HepG2 (cell line): ENCODE results near the gene MON1A. TPM values are rescaled to one million over a fixed set of nuclear protein-coding genes. Genes with fewer than 3 reads are reported as not detected.

Source experiments
- ATAC-seq: fragments of 200-7000 bp; cut with Tn5 transposase; 3 replicates; pipeline ENCODE4 v1.9.1; 2020; ENCODE audit warnings: mild to moderate bottlenecking, moderate library complexity
- BruUV-seq: library from RNA; stranded (reverse); fragments of 400-500 nt; replicated peaks from 2 replicates; lab custom pipeline; 2021; lab: Mats Ljungman, UMichigan
- CTCF ChIA-PET: fragments of 300-600 bp; formaldehyde crosslinking; extraction: SDS; loops from one replicate; lab custom pipeline; 2021; ENCODE audit warnings: low total read pairs, inconsistent platforms, low intra/inter-chr PET ratio; lab: Yijun Ruan, JAX
- POLR2A ChIA-PET: fragments of 350-600 bp; sonication (Branson Sonifier 250); formaldehyde crosslinking; loops from one replicate; lab custom pipeline; 2020; ENCODE audit warnings: antibody characterized with exemption, inconsistent platforms; lab: Yijun Ruan, JAX
- DNase-seq: peaks from one replicate; pipeline ENCODE4 v3.0.0-alpha.2; 2015; ENCODE audit warnings: low spot score
- FAIRE-seq: peaks from 3 replicates; lab custom pipeline; 2011; peaks lifted over from hg19 to GRCh38; lab: Jason Lieb, UNC
- H2AFZ ChIP-seq: one replicate; pipeline ENCODE4 v1.6.1; 2011; ENCODE audit warnings: low read length, inconsistent platforms
- H3K27ac ChIP-seq: fragments of 300-600 bp; 3 replicates; pipeline ENCODE4 v1.8.0; 2011; ENCODE audit warnings: mixed run types, mild to moderate bottlenecking, mixed read lengths, low read length, inconsistent platforms; ENCODE audit not compliant: insufficient read depth; ENCODE audit errors: extremely low read length
- H3K27me3 ChIP-seq, 2 experiments: fragments of 200-600 bp in 1 of 2; 2 replicates in 1 of 2; 3 replicates in 1 of 2; pipeline versions ENCODE4 v1.6.0 to v1.8.0; 2011; ENCODE audit warnings: low read length in 2 of 2, mild to moderate bottlenecking in 2 of 2, moderate library complexity in 2 of 2, inconsistent platforms in 1 of 2; ENCODE audit not compliant: insufficient read depth in 2 of 2, control insufficient read depth in 1 of 2
- H3K36me3 ChIP-seq, 2 experiments: fragments of 200-600 bp in 1 of 2; replicated peaks in 1 of 2; 2 replicates in 1 of 2; 3 replicates in 1 of 2; pipeline versions ENCODE4 v1.5.1 to v1.8.0; 2011; ENCODE audit warnings: low read length in 2 of 2, inconsistent platforms in 1 of 2; ENCODE audit not compliant: insufficient read depth in 2 of 2, control insufficient read depth in 1 of 2
- H3K4me1 ChIP-seq: 2 replicates; pipeline ENCODE4 v1.5.1; 2012; ENCODE audit warnings: low read length, inconsistent platforms; ENCODE audit not compliant: insufficient read depth
- H3K4me2 ChIP-seq: 2 replicates; pipeline ENCODE4 v1.6.0; 2011; ENCODE audit warnings: low read depth, low read length, inconsistent platforms
- H3K4me3 ChIP-seq, 3 experiments: fragments of 200-600 bp in 1 of 3; sonication (generic), shearing (Covaris generic) in 1 of 3; replicated peaks in 1 of 3; 2 replicates each; pipeline ENCODE4 v1.5.1; 2011 to 2016; ENCODE audit warnings: low read length in 3 of 3, inconsistent platforms in 2 of 3, low read depth in 2 of 3, mild to moderate bottlenecking in 2 of 3, control low read depth in 1 of 3, mixed read lengths in 1 of 3; ENCODE audit not compliant: insufficient read depth in 1 of 3
- H3K79me2 ChIP-seq: one replicate; pipeline ENCODE4 v1.6.1; 2011; ENCODE audit warnings: low read length, inconsistent platforms; ENCODE audit not compliant: insufficient read depth
- H3K9ac ChIP-seq: 2 replicates; pipeline ENCODE4 v1.6.0; 2011; ENCODE audit warnings: mild to moderate bottlenecking, low read depth, low read length, inconsistent platforms; ENCODE audit not compliant: insufficient read depth
- H3K9me3 ChIP-seq: 2 replicates; pipeline ENCODE4 v1.5.1; 2012; ENCODE audit warnings: mild to moderate bottlenecking, low read length
- H4K20me1 ChIP-seq: 2 replicates; pipeline ENCODE4 v1.6.0; 2011; ENCODE audit warnings: inconsistent platforms, mild to moderate bottlenecking, low read length, moderate library complexity; ENCODE audit not compliant: insufficient read depth
- GABPB1 ChIP-seq: IDR thresholded peaks from 2 replicates; pipeline ENCODE4 v1.6.1; 2016; ENCODE audit warnings: mild to moderate bottlenecking, missing genetic modification reagents, moderate library complexity, missing compliant biosample characterization
- MAX ChIP-seq: IDR thresholded peaks from 2 replicates; pipeline ENCODE4 v1.6.1; 2012; ENCODE audit warnings: inconsistent platforms
- WGBS: methylation state at CpG from one replicate; pipeline ENCODE4 v1.1.6; 2017; ENCODE audit warnings: low lambda C conversion rate; 5-methylcytosine and 5-hydroxymethylcytosine counted together
- in situ Hi-C: cut with HindIII; loops from 2 replicates; pipeline ENCODE4 v1.10.0; 2017; ENCODE audit warnings: low pct_unique_long_range_greater_than_20kb; ENCODE audit not compliant: extremely low pct_ligation_motif_present
- intact Hi-C: fragments of 100-400 bp; cut with micrococcal nuclease; formaldehyde crosslinking; loops from one replicate; pipeline ENCODE4 v1.10.0; 2022; ENCODE audit not compliant: unreplicated experiment
- polyA plus RNA-seq, 8 experiments: library from polyadenylated mRNA; depleted of rRNA in 3 of 8; stranded (reverse) in 7 of 8; unstranded in 1 of 8; fragments of >200 nt; fragmentation: Illumina TruSeq in 4 of 8; extraction: Trizol in 4 of 8; gene quantifications; 2 replicates each; pipeline versions ENCODE4 v1.2.1 to v1.2.3, GENCODE V29; 2011 to 2016; ENCODE audit warnings: low read depth in 4 of 8, missing spikeins in 1 of 8, mixed read lengths in 1 of 8; ENCODE audit not compliant: insufficient read depth in 1 of 8
- total RNA-seq, 5 experiments: library from RNA; depleted of rRNA; stranded (reverse); fragments of >200 nt; fragmentation: Illumina TruSeq; extraction: Trizol; gene quantifications; 2 replicates each; pipeline ENCODE4 v1.2.3, GENCODE V29; 2016; ENCODE audit warnings: low read depth in 1 of 5
- TF ChIP-seq, protein P1 (sequence below): sonication (generic); formaldehyde crosslinking; conservative IDR thresholded peaks from 2 replicates; pipeline ENCODE4 v1.5.0; 2020; ENCODE audit warnings: missing genetic modification reagents
- TF ChIP-seq, protein P2 (sequence below): sonication (generic); formaldehyde crosslinking; IDR thresholded peaks from 2 replicates; pipeline ENCODE4 v1.4.0; 2020; ENCODE audit warnings: missing genetic modification reagents
- TF ChIP-seq, protein P3 (sequence below): sonication (generic); formaldehyde crosslinking; IDR thresholded peaks from 2 replicates; pipeline ENCODE4 v1.5.1; 2020; ENCODE audit warnings: mild to moderate bottlenecking, missing genetic modification reagents, moderate library complexity
- TF ChIP-seq, protein P4 (sequence below): sonication (generic); formaldehyde crosslinking; IDR thresholded peaks from 2 replicates; pipeline ENCODE4 v1.4.0; 2020; ENCODE audit warnings: mild to moderate bottlenecking, missing genetic modification reagents
- TF ChIP-seq, protein P5 (sequence below): sonication (generic); formaldehyde crosslinking; IDR thresholded peaks from 2 replicates; pipeline ENCODE4 v1.4.0; 2020; ENCODE audit warnings: missing genetic modification reagents

Gene MON1A
- total and polyA plus RNA-seq, 2 of the 13 experiments (the other 11 are each of a cell fraction or from before 2014, with no cell fraction given): 4.6 to 9.0 TPM

DNA sequence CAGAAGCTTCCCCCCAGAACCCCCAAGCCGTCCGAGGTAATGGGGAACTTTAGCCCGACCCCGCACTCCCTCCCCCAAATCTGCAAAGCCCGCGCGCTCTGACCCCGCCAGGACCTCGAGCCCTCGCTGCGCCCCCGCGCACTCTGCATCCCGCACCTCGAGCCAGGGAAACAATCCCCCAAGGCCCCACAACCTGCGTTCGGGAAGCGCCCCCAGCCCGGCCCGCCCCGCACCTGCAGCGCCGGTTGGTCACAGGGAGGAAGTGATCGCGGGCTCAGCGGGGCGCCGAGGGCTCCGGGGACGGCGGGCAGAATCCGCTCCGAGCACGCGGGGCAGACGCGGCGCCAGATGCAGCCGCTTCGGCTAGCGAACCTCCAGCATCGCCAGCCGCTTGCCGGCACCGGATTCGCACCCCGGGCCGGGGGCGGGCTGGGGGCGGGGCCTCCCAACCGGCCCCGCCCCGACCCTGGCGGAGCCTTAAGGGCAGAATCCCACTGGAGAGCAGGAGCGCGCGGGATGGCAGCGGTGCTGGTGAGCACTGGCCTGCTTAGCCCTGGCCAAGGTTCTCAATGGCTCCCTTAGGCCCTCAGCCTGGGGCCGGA lies 60.0 kb downstream of the MON1A start, which contains the start of gene CAMKV:
Gene CAMKV (minus strand): TSS at position 382 of the 602 bp plus-strand sequence. CDS start 7,518 bp downstream, outside the sequence.
- no TSS peak for BruUV-seq
- no peak within 1 kb of the TSS for H2AFZ ChIP-seq
- no peaks in the 10 kb centered on the region for H3K36me3 ChIP-seq
- H3K9ac ChIP-seq: no peak within 1 kb of the TSS
- 1% methylated on average over 41 of the region's 59 CpGs for WGBS
- POLR2A ChIA-PET: no interaction called here
- no peaks in the 10 kb centered on the region for H3K9me3 ChIP-seq
- DNase-seq: no peak
- in situ Hi-C loops: no loop called here
- H3K4me1 ChIP-seq: peaks cover 32% of the 10 kb centered on the region
- H3K4me3 ChIP-seq: peak within 1 kb of the TSS; percentile 25 to 58 (median 42); a peak in 4 of 6 replicates
- intact Hi-C loops: no loop called here
- peak; percentile 8 for ATAC-seq
- peaks cover 3 to 57% of the 10 kb centered on the region in 2 experiments; a peak in 4 of 5 replicates for H3K27me3 ChIP-seq
- H3K4me2 ChIP-seq: peak within 1 kb of the TSS; percentile 66
- no peak for FAIRE-seq
- H3K27ac ChIP-seq: no peak within 1 kb of the TSS
- H4K20me1 ChIP-seq: no peaks in the 10 kb centered on the region
- CTCF ChIA-PET: no interaction called here
- no peaks in the 10 kb centered on the region for H3K79me2 ChIP-seq
- TF ChIP-seq MAX: peak; percentile 38; the same call in 1 of the 2 replicates
- TF ChIP-seq, protein P1, sequence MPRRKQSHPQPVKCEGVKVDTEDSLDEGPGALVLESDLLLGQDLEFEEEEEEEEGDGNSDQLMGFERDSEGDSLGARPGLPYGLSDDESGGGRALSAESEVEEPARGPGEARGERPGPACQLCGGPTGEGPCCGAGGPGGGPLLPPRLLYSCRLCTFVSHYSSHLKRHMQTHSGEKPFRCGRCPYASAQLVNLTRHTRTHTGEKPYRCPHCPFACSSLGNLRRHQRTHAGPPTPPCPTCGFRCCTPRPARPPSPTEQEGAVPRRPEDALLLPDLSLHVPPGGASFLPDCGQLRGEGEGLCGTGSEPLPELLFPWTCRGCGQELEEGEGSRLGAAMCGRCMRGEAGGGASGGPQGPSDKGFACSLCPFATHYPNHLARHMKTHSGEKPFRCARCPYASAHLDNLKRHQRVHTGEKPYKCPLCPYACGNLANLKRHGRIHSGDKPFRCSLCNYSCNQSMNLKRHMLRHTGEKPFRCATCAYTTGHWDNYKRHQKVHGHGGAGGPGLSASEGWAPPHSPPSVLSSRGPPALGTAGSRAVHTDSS: no peak
- TF ChIP-seq, protein P2, sequence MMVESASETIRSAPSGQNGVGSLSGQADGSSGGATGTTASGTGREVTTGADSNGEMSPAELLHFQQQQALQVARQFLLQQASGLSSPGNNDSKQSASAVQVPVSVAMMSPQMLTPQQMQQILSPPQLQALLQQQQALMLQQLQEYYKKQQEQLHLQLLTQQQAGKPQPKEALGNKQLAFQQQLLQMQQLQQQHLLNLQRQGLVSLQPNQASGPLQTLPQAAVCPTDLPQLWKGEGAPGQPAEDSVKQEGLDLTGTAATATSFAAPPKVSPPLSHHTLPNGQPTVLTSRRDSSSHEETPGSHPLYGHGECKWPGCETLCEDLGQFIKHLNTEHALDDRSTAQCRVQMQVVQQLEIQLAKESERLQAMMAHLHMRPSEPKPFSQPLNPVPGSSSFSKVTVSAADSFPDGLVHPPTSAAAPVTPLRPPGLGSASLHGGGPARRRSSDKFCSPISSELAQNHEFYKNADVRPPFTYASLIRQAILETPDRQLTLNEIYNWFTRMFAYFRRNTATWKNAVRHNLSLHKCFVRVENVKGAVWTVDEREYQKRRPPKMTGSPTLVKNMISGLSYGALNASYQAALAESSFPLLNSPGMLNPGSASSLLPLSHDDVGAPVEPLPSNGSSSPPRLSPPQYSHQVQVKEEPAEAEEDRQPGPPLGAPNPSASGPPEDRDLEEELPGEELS (CRISPR knock-in tag): no peak
- TF ChIP-seq, protein P3, sequence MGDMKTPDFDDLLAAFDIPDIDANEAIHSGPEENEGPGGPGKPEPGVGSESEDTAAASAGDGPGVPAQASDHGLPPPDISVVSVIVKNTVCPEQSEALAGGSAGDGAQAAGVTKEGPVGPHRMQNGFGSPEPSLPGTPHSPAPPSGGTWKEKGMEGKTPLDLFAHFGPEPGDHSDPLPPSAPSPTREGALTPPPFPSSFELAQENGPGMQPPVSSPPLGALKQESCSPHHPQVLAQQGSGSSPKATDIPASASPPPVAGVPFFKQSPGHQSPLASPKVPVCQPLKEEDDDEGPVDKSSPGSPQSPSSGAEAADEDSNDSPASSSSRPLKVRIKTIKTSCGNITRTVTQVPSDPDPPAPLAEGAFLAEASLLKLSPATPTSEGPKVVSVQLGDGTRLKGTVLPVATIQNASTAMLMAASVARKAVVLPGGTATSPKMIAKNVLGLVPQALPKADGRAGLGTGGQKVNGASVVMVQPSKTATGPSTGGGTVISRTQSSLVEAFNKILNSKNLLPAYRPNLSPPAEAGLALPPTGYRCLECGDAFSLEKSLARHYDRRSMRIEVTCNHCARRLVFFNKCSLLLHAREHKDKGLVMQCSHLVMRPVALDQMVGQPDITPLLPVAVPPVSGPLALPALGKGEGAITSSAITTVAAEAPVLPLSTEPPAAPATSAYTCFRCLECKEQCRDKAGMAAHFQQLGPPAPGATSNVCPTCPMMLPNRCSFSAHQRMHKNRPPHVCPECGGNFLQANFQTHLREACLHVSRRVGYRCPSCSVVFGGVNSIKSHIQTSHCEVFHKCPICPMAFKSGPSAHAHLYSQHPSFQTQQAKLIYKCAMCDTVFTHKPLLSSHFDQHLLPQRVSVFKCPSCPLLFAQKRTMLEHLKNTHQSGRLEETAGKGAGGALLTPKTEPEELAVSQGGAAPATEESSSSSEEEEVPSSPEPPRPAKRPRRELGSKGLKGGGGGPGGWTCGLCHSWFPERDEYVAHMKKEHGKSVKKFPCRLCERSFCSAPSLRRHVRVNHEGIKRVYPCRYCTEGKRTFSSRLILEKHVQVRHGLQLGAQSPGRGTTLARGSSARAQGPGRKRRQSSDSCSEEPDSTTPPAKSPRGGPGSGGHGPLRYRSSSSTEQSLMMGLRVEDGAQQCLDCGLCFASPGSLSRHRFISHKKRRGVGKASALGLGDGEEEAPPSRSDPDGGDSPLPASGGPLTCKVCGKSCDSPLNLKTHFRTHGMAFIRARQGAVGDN (CRISPR knock-in tag): peak; percentile 54
- TF ChIP-seq, protein P4, sequence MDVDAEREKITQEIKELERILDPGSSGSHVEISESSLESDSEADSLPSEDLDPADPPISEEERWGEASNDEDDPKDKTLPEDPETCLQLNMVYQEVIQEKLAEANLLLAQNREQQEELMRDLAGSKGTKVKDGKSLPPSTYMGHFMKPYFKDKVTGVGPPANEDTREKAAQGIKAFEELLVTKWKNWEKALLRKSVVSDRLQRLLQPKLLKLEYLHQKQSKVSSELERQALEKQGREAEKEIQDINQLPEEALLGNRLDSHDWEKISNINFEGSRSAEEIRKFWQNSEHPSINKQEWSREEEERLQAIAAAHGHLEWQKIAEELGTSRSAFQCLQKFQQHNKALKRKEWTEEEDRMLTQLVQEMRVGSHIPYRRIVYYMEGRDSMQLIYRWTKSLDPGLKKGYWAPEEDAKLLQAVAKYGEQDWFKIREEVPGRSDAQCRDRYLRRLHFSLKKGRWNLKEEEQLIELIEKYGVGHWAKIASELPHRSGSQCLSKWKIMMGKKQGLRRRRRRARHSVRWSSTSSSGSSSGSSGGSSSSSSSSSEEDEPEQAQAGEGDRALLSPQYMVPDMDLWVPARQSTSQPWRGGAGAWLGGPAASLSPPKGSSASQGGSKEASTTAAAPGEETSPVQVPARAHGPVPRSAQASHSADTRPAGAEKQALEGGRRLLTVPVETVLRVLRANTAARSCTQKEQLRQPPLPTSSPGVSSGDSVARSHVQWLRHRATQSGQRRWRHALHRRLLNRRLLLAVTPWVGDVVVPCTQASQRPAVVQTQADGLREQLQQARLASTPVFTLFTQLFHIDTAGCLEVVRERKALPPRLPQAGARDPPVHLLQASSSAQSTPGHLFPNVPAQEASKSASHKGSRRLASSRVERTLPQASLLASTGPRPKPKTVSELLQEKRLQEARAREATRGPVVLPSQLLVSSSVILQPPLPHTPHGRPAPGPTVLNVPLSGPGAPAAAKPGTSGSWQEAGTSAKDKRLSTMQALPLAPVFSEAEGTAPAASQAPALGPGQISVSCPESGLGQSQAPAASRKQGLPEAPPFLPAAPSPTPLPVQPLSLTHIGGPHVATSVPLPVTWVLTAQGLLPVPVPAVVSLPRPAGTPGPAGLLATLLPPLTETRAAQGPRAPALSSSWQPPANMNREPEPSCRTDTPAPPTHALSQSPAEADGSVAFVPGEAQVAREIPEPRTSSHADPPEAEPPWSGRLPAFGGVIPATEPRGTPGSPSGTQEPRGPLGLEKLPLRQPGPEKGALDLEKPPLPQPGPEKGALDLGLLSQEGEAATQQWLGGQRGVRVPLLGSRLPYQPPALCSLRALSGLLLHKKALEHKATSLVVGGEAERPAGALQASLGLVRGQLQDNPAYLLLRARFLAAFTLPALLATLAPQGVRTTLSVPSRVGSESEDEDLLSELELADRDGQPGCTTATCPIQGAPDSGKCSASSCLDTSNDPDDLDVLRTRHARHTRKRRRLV (CRISPR knock-in tag): no peak
- TF ChIP-seq GABPB1 (CRISPR knock-in tag): peak; percentile 21; the same call in 1 of the 2 replicates
- TF ChIP-seq, protein P5, sequence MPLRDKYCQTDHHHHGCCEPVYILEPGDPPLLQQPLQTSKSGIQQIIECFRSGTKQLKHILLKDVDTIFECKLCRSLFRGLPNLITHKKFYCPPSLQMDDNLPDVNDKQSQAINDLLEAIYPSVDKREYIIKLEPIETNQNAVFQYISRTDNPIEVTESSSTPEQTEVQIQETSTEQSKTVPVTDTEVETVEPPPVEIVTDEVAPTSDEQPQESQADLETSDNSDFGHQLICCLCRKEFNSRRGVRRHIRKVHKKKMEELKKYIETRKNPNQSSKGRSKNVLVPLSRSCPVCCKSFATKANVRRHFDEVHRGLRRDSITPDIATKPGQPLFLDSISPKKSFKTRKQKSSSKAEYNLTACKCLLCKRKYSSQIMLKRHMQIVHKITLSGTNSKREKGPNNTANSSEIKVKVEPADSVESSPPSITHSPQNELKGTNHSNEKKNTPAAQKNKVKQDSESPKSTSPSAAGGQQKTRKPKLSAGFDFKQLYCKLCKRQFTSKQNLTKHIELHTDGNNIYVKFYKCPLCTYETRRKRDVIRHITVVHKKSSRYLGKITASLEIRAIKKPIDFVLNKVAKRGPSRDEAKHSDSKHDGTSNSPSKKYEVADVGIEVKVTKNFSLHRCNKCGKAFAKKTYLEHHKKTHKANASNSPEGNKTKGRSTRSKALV (CRISPR knock-in tag): peak; percentile 53; the same call in 1 of the 2 replicates
